Esophagus muscularis mucosa (tissue), 3 donors: ENCODE data around the gene EXTL2.

ENCODE experiments used
- POLR2AphosphoS5 ChIP-seq, 2 donors: sonication (generic); formaldehyde crosslinking; IDR thresholded peaks; one replicate each; pipeline ENCODE4 v1.6.1; 2017; ENCODE audit warnings: antibody characterized with exemption in 2 of 2
- TF ChIP-seq, protein P1 (sequence below), 3 experiments: fragments of 200-600 bp in 2 of 3; fragments of 450-650 bp in 1 of 3; sonication (generic) in 2 of 3; IDR thresholded peaks; one replicate each; pipeline ENCODE4 v1.5.1; 2017 to 2019; ENCODE audit warnings: antibody characterized with exemption in 3 of 3, mild to moderate bottlenecking in 2 of 3, moderate library complexity in 1 of 3

DNA sequence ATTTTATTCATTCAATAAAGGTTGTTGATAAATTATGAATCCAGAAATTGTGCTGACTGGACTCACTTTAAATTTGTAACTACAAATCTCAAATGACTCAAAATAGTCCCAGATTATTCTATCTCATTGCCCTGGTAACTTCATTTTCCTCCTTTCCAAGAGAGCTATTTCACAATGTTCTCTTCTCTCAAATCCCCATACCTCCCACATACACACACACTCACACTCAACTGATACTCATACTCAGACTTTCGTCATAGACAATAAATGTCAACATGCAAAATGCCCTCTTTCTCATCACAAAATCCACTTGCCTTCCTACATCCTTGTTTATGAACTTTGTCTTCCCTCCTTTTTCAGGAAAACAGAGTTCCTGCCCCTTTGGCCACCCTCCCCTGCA is 33.3 kb downstream of the EXTL2 start:
- TF ChIP-seq POLR2AphosphoS5 (IDR thresholded peaks at IDR 0.05) = no peak
- TF ChIP-seq, protein P1, sequence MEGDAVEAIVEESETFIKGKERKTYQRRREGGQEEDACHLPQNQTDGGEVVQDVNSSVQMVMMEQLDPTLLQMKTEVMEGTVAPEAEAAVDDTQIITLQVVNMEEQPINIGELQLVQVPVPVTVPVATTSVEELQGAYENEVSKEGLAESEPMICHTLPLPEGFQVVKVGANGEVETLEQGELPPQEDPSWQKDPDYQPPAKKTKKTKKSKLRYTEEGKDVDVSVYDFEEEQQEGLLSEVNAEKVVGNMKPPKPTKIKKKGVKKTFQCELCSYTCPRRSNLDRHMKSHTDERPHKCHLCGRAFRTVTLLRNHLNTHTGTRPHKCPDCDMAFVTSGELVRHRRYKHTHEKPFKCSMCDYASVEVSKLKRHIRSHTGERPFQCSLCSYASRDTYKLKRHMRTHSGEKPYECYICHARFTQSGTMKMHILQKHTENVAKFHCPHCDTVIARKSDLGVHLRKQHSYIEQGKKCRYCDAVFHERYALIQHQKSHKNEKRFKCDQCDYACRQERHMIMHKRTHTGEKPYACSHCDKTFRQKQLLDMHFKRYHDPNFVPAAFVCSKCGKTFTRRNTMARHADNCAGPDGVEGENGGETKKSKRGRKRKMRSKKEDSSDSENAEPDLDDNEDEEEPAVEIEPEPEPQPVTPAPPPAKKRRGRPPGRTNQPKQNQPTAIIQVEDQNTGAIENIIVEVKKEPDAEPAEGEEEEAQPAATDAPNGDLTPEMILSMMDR (IDR thresholded peaks at IDR 0.05) = no peak
